T-cell (primary cell): Measurements from ENCODE around the gene RHBG. TPM values are rescaled to one million over a fixed set of nuclear protein-coding genes. Genes with fewer than 3 reads are reported as not detected.

Source experiments
- ATAC-seq, 4 experiments: fragments of 200-7000 bp in 3 of 4; fragments of 150-1000 bp in 1 of 4; cut with Tn5 transposase; replicated peaks in 1 of 4; 1 replicate in 3 of 4; 2 replicates in 1 of 4; pipeline ENCODE4 v1.10.0; 2021; ENCODE audit warnings: moderate library complexity in 3 of 4, mild to moderate bottlenecking in 2 of 4, moderate number of reproducible peaks in 1 of 4
- CTCF ChIA-PET, 2 donors: fragments of 300-600 bp; sonication (Branson Sonifier 250); formaldehyde crosslinking; loops; one replicate each; lab custom pipeline; 2022; ENCODE audit warnings: antibody characterized with exemption in 2 of 2; lab: Charles Lee
- POLR2A ChIA-PET, 2 donors: fragments of 300-600 bp; sonication (Branson Sonifier 250); formaldehyde crosslinking; loops; one replicate each; lab custom pipeline; 2022; ENCODE audit warnings: antibody characterized with exemption in 2 of 2; lab: Charles Lee
- DNase-seq, 35 experiments: peaks; one replicate each; pipeline versions ENCODE4 v3.0.0 to v3.0.0-alpha.2; 2013 to 2023
- H3K27ac ChIP-seq: one replicate; pipeline ENCODE4 v1.5.1; 2013; ENCODE audit warnings: low read length
- H3K27me3 ChIP-seq, 2 experiments: replicated peaks in 1 of 2; 1 replicate in 1 of 2; 2 replicates in 1 of 2; pipeline versions ENCODE4 v1.6.1 to v1.7.0; 2013; ENCODE audit warnings: low read length in 1 of 2, mixed read lengths in 1 of 2; ENCODE audit not compliant: control insufficient read depth in 2 of 2, insufficient read depth in 2 of 2; ENCODE audit errors: extremely low read depth in 1 of 2
- H3K36me3 ChIP-seq, 2 donors: 1 replicate in 1 of 2; 2 replicates in 1 of 2; pipeline versions ENCODE4 v1.6.1 to v1.7.0; 2013; ENCODE audit warnings: low read length in 1 of 2; ENCODE audit not compliant: control insufficient read depth in 2 of 2, insufficient read depth in 1 of 2; ENCODE audit errors: extremely low read depth in 1 of 2
- H3K4me1 ChIP-seq, 2 experiments: 1 replicate in 1 of 2; 2 replicates in 1 of 2; pipeline versions ENCODE4 v1.6.1 to v1.7.0; 2013; ENCODE audit warnings: low read length in 2 of 2, mixed read lengths in 1 of 2; ENCODE audit not compliant: insufficient read depth in 2 of 2, control insufficient read depth in 1 of 2; ENCODE audit errors: extremely low read depth in 1 of 2
- H3K4me3 ChIP-seq, 2 donors: 1 replicate in 1 of 2; 2 replicates in 1 of 2; pipeline versions ENCODE4 v1.5.1 to v1.7.0; 2013; ENCODE audit warnings: mild to moderate bottlenecking in 2 of 2, low read length in 1 of 2, moderate library complexity in 1 of 2; ENCODE audit not compliant: control insufficient read depth in 1 of 2; ENCODE audit errors: extremely low read depth in 1 of 2
- H3K9me3 ChIP-seq: 2 replicates; pipeline ENCODE4 v1.7.0; 2013
- H3K27ac Mint-ChIP-seq, 2 donors: one replicate each; pipeline ENCODE4 v1.8.0; 2020 to 2021; ENCODE audit warnings: mild to moderate bottlenecking in 2 of 2, mixed read lengths in 2 of 2
- H3K27me3 Mint-ChIP-seq, 2 donors: one replicate each; pipeline ENCODE4 v1.8.0; 2021 to 2022; ENCODE audit warnings: mixed read lengths in 2 of 2
- H3K36me3 Mint-ChIP-seq: one replicate; pipeline ENCODE4 v1.8.0; 2021; ENCODE audit warnings: mixed read lengths
- H3K4me1 Mint-ChIP-seq, 3 donors: one replicate each; pipeline ENCODE4 v1.8.0; 2020 to 2022; ENCODE audit warnings: mixed read lengths in 3 of 3, mild to moderate bottlenecking in 1 of 3
- H3K4me3 Mint-ChIP-seq, 3 donors: one replicate each; pipeline ENCODE4 v1.8.0; 2020 to 2022; ENCODE audit warnings: mild to moderate bottlenecking in 3 of 3, mixed read lengths in 3 of 3, moderate library complexity in 3 of 3
- H3K9me3 Mint-ChIP-seq, 3 donors: one replicate each; pipeline ENCODE4 v1.8.0; 2020 to 2022; ENCODE audit warnings: mixed read lengths in 3 of 3
- WGBS: methylation state at CpG from one replicate; pipeline ENCODE4 v1.1.5; 2013; ENCODE audit warnings: missing lambda C conversion rate; ENCODE audit not compliant: insufficient coverage; 5-methylcytosine and 5-hydroxymethylcytosine counted together
- total RNA-seq, 35 experiments: library from RNA in 6 of 35; stranded (reverse) in 6 of 35; fragments of 120-200 nt in 1 of 35; gene quantifications; one replicate each; pipeline versions ENCODE4 v1.2.1 to v1.2.4 and lab custom pipeline; 2013 to 2026

Gene RHBG
- total RNA-seq, 5 donors from 2014 or later (not counting 1 experiment from before 2014, with no cell fraction given) = 0.35 TPM; not detected in 4

- no peaks in the 10 kb centered on the region for H3K4me1 ChIP-seq
- POLR2A ChIA-PET = no interaction called here
- no peaks in the 10 kb centered on the region for H3K36me3 ChIP-seq
- no peaks in the 10 kb centered on the region for H3K9me3 ChIP-seq
- peaks cover 6 to 53% of the 10 kb centered on the region in 2 experiments for H3K27me3 ChIP-seq
- Mint-ChIP-seq H3K27me3 (peaks cover 15 to 25% of the 10 kb centered on the region in 2 donors), H3K27ac (no peak overlapping the region), H3K9me3 (no peaks in the 10 kb centered on the region), H3K36me3 (no peaks in the 10 kb centered on the region), H3K4me1 (no peaks in the 10 kb centered on the region), H3K4me3 (no peak overlapping the region)
- DNase-seq = no peak
- WGBS = 44% methylated on average over 2 of the region's 6 CpGs
- no peak overlapping the region for H3K4me3 ChIP-seq
- CTCF ChIA-PET = interaction anchor here in 1 of 2 donors (0.6 kb wide), 1 partner anchor 53 kb away, joined by 4 read pairs; no protein-coding TSS in a partner anchor
- H3K27ac ChIP-seq = no peak overlapping the region
- ATAC-seq = no peak
These were observed 32.1 kb downstream of the RHBG start for GRCh38 chr1:156401041-156401574.

DNA sequence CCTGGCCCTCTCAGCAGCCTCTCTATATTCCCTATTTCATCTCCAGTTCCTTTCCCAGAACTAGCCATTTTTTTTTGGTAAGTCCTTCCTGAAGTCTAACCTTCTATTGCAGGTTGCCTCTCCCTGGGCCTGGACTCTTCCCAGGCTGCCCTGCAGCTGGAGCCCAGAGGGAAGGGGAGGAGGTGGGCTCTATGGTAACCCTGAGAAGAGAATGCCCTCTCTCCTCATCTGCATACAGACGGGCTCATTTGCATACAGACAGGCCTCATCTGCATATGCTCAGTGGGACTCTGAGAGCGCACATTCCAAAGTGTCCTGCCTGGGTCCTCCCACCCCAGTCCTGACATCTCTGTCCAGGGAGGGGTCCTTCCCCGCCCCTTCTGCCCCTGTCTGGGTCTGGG is 32.7 kb downstream of the RHBG start:
- 75% methylated on average over 2 of the region's 3 CpGs for WGBS
- Mint-ChIP-seq H3K4me3 (no peak overlapping the region), H3K36me3 (no peaks in the 10 kb centered on the region), H3K4me1 (no peaks in the 10 kb centered on the region), H3K27me3 (peaks cover 20 to 30% of the 10 kb centered on the region in 2 donors), H3K9me3 (no peaks in the 10 kb centered on the region), H3K27ac (no peak overlapping the region)
- no peaks in the 10 kb centered on the region for H3K36me3 ChIP-seq
- H3K27me3 ChIP-seq = peaks cover 6 to 56% of the 10 kb centered on the region in 2 experiments
- DNase-seq = no peak
- no peak for ATAC-seq
- no peaks in the 10 kb centered on the region for H3K4me1 ChIP-seq
- no peaks in the 10 kb centered on the region for H3K9me3 ChIP-seq
- ChIA-PET CTCF (interaction anchor here in 1 of 2 donors (1.7 kb wide), 1 partner anchor 16 kb away, joined by 7 read pairs; no protein-coding TSS in a partner anchor), POLR2A (no interaction called here)
- no peak overlapping the region for H3K27ac ChIP-seq
- no peak overlapping the region for H3K4me3 ChIP-seq

DNA sequence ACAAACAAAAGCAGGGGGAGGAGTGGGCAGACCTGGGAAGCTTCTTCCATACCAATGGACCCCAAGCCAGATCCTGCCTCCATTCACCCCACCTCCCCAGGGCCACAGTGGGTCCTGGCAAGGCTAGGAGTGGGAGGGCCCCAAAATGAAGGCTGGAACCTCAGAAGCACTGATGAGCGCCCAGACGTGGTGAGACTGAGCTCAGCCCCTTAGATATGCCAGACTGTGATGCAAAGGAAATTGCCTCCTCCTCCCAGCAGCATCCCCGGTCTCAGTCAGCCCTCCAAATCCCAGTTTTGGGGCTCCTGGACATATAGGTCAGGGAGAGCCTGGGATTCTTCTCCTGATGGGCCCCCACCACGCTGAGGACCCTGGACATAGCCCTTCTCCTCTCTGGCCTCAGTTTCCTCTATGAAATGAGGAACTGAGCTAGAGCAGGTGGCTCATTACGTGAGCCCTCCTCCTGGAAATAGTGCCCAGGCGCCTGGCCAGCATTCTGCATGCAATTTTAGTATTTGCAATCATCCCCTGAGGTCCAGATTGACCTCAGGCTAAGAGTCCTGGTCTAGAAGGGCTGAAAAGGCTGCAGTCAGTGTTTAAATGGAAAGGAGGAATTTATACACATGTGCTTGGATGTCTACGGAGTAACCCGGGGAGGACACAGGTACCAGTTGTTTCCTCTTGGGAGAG is 33.5 kb downstream of the RHBG start:
- H3K4me3 Mint-ChIP-seq = no peak overlapping the region
- H3K4me3 ChIP-seq = no peak overlapping the region
- no peaks in the 10 kb centered on the region for H3K9me3 Mint-ChIP-seq
- no peak for ATAC-seq
- H3K27ac Mint-ChIP-seq = no peak overlapping the region
- POLR2A ChIA-PET = no interaction called here
- H3K27me3 ChIP-seq = peaks cover 6 to 59% of the 10 kb centered on the region in 2 experiments
- H3K4me1 Mint-ChIP-seq = no peaks in the 10 kb centered on the region
- H3K27ac ChIP-seq = no peak overlapping the region
- 47% methylated on average over 7 of the region's 8 CpGs for WGBS
- no peaks in the 10 kb centered on the region for H3K4me1 ChIP-seq
- peaks cover 25 to 34% of the 10 kb centered on the region in 2 donors for H3K27me3 Mint-ChIP-seq
- CTCF ChIA-PET = interaction anchor here in 1 of 2 donors (1.7 kb wide), 1 partner anchor 17 kb away, joined by 7 read pairs; no protein-coding TSS in a partner anchor
- no peaks in the 10 kb centered on the region for H3K9me3 ChIP-seq
- DNase-seq = no peak
- no peaks in the 10 kb centered on the region for H3K36me3 ChIP-seq
- H3K36me3 Mint-ChIP-seq = no peaks in the 10 kb centered on the region

- no peaks in the 10 kb centered on the region for H3K4me1 Mint-ChIP-seq
- ChIA-PET POLR2A (no interaction called here), CTCF (no interaction called here)
- Histone ChIP-seq H3K27me3 (peaks cover 8 to 65% of the 10 kb centered on the region in 2 experiments), H3K36me3 (no peaks in the 10 kb centered on the region), H3K4me3 (no peak overlapping the region), H3K4me1 (no peaks in the 10 kb centered on the region), H3K9me3 (no peaks in the 10 kb centered on the region), H3K27ac (no peak overlapping the region)
- no peak for ATAC-seq
- no peak overlapping the region for H3K27ac Mint-ChIP-seq
- no peak for DNase-seq
- WGBS = no CpG with 5 or more reads among the region's 5 CpGs
- H3K27me3 Mint-ChIP-seq = peaks cover 35 to 53% of the 10 kb centered on the region in 2 donors
- H3K4me3 Mint-ChIP-seq = no peak overlapping the region
- no peaks in the 10 kb centered on the region for H3K9me3 Mint-ChIP-seq
- no peaks in the 10 kb centered on the region for H3K36me3 Mint-ChIP-seq
These were observed 36.7 kb downstream of the RHBG start for GRCh38 chr1:156405670-156406069.

DNA sequence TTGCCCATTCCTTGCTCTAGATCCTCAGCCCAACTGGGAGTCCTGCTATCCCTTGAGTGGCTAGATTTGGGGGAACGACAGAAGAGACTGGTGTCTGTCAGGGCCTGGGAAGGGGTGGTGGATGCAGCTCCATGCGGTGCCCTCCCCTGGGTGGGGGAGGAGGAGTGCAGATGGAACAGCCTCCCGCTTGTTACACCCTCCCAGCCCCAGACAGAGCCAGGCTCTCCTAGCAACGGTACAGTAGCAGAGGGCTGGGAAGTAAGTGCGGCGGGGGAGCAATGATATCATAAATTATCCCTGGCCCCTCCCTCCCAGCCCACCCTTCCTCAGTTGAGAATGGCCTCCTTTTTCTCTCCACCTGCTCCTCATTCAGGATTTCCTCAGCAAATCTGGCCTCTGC is 37.2 kb downstream of the RHBG start:
- no peaks in the 10 kb centered on the region for H3K36me3 Mint-ChIP-seq
- POLR2A ChIA-PET = no interaction called here

GRCh38 chr1:156407344-156407743 is 38.3 kb downstream of the RHBG start:
- Mint-ChIP-seq H3K4me1 (no peaks in the 10 kb centered on the region), H3K9me3 (no peaks in the 10 kb centered on the region), H3K36me3 (no peaks in the 10 kb centered on the region), H3K27me3 (peaks cover 35 to 58% of the 10 kb centered on the region in 2 donors), H3K27ac (no peak overlapping the region), H3K4me3 (no peak overlapping the region)
- Histone ChIP-seq H3K36me3 (no peaks in the 10 kb centered on the region), H3K4me1 (no peaks in the 10 kb centered on the region), H3K9me3 (no peaks in the 10 kb centered on the region), H3K27ac (no peak overlapping the region), H3K27me3 (peaks cover 12 to 58% of the 10 kb centered on the region in 2 experiments), H3K4me3 (no peak overlapping the region)
- ATAC-seq = no peak
- DNase-seq = no peak
- ChIA-PET POLR2A (no interaction called here), CTCF (no interaction called here)
- 83% methylated on average over 2 of the region's 6 CpGs for WGBS

More for the DNA sequence above, 37.2 kb downstream of the RHBG start:
- H3K27me3 ChIP-seq = peaks cover 10 to 65% of the 10 kb centered on the region in 2 experiments
- H3K4me3 ChIP-seq = no peak overlapping the region
- no peak overlapping the region for H3K27ac ChIP-seq
- Mint-ChIP-seq H3K9me3 (no peaks in the 10 kb centered on the region), H3K4me3 (no peak overlapping the region), H3K27ac (no peak overlapping the region), H3K4me1 (no peaks in the 10 kb centered on the region), H3K27me3 (peaks cover 40 to 57% of the 10 kb centered on the region in 2 donors)
- no peaks in the 10 kb centered on the region for H3K9me3 ChIP-seq
- no peaks in the 10 kb centered on the region for H3K4me1 ChIP-seq
- CTCF ChIA-PET = no interaction called here
- WGBS = no CpG with 5 or more reads among the region's 6 CpGs
- no peaks in the 10 kb centered on the region for H3K36me3 ChIP-seq
- DNase-seq (no peak), ATAC-seq (no peak)
